Measurements from ENCODE around the gene MOB3A.
"Not testable (repeated sequence)": the region's sequence is repeated elsewhere in the genome, so short reads cannot be mapped to it uniquely, and the experiment has no call there.

MOB3A gene

DNA sequence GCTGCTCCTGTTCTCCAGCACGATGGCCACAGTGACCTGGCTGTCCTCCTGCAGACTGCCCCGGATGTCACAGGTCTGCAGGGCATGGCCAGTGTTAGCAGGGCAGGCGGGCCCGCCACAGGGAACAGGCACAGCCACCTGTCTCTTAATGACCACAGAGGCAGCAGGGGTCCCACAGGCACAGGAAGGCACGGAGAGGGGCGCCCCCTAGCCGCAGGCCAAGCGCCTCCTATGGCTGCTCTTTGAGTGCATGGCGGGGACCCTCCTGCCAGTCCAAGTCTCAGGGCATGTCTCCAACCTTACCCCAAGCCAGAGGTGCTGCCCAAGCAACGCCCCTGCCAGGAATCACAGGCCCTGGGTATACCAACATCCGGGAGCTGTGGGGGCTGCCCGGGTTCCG is 14.7 kb upstream of the MOB3A start:
- intact Hi-C loops (cut with DNase I) = no loop called here
- DNase-seq = peak in 1 of 10 donors; percentile 81

DNA sequence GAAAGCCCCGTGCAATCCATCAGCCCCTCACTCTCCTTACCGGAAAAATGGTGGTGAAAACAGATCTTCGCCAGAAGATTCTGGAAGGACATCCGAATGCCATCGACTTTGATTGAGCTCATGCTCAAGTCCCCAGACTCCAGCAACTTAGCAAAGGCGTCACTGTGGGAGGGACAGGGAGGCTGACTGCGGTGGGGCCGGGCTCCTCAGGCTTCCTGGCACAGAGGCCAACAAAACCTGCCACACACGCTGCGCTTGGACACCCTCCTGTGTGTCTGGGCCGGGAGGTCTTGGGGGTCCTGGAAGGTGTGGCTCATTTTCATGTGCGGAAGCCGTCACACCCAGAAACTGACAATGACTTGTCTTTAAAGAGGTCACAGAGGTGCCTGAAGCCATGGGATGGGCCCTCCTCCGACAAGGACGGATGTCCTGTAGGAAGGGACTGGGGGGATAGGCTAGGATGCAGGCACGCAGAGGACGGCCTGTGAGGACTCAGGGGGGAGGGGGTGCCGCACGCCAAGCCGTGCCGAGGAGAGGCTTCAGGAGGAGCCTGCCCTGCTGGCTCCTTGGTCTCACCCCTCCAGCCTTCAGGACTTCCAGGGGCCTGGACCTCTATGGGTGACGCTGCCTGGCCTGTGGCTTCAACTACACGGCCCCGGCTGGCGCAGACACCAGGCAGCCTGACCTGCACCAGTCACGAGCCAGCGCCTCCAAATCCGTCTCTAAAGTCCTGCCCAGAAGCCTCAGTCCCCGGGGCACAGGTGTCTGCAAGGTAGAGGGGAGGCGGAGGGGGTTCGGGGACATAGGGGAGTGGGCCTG is 13.1 kb upstream of the MOB3A start:
- intact Hi-C loops (cut with DNase I) = no loop called here
- peak in 1 of 10 donors; percentile 67 for DNase-seq

DNA sequence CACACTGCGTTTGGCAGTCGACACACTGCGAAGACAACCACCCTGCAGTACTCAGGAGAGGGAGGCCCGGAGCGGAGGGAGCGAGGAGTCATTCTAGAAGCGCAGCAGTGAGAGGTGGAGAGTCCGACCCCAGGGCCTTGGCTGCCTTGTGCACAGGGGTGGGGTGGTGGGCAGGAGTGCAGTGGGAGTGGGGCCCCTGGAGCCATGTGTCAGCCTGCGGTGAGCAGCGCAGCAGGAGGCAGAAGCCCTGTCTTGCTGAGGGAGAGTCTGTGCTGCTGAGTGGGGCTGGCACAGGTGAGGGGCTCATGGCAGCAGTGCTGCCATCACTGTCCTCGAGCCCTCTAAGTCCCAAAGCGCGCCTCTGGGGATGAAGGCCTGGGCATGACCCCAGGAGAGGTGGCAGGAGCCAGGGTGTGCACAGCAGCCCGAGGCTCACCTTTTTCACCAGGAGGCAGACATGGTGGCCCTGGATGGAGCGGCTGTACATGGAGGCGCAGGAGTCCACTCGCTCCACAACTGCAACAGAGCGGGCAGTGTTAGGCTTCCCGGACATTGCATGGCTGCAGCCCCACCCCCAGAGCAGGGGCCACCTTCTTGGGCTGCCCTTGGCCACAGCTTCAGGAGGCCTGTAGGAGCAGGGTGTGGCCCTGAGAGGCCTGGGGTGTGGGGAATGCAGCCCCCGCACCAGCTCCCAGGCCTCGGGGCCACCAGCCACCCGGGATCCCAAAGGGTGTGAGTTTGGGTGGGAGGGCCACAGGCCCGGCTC is 12.3 kb upstream of the MOB3A start:
- intact Hi-C loops (cut with DNase I) = no loop called here
- no peak for DNase-seq

DNA sequence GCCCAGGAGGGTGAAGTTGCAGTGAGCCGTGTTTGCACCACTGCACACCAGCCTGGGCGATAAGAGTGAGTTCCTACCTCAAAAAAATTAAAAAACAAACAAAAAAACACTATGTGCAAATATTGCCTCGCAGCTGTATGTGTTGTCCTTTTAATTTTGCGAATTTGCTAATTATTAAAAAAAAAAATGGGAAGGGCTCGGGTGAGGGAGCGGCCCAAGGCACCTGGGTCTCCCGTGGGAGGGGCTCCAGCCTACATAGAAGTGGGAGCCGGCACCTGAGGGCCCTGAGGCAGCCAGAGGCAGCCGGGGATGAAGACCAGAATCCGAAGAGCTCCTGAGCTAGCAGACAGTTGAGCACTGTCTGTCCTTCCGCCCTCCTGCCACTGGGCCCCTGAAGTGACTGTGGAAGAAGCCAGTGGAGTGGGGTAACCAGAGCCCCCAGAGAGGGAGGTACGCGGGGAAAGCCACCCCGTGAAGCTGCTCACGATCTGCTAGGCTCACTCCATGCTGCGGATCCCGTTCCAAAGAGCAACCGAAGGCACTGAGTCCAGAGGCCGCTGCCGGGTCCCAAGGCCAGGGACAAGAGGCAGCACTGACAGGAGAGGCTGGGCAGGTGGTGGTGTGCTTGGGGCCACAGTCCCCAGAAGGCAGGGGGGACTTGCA is 7.0 kb upstream of the MOB3A start:
- intact Hi-C loops (cut with DNase I) = no loop called here
- no peak for DNase-seq

DNA sequence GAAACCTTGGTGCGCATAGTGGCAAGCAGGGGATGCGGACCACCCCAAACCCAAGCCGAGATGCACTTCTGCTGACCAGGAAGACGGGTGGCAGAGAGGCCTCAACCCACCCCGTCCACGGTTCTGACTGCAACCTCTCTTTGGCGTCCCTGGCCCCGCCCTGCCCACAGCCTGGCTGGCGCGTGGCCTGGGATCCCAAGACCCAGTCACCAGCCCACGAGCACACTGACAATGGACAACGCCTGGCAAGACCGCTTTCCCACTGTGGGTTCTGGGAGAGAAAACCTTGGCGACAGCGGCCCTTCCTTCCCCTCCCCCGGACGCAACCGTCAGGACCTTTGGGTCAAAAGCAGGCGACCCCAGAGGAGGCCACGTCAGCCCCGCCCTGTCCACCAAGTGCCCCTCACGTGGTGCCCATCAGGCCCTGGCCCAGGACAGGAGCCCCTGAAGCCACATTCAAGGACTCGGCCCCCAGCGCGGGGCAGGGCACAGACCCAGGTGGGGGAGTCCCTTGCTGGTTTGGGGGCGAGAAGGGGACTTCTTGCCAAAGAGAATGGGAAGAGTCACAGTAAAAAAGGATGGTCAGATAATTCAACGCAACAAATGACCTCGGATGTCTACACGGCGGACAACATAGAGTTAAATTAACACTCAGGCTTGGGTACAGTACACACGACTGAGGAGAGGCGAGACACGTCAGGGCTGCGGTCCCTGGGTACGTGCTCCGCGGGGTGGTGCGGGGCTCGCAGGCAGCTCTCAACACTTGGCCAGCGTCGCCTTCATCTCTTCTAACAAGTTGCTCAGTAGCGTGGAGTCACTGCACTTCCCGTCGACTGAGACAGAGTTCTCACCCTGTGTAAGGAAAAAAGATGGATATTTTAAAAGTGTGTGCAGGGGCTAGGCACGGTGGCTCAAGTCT is 5.5 kb upstream of the MOB3A start:
- intact Hi-C loops (cut with DNase I) = no loop called here
- peak in 6 of 10 donors; percentile 46 to 94 (median 50) for DNase-seq

DNA sequence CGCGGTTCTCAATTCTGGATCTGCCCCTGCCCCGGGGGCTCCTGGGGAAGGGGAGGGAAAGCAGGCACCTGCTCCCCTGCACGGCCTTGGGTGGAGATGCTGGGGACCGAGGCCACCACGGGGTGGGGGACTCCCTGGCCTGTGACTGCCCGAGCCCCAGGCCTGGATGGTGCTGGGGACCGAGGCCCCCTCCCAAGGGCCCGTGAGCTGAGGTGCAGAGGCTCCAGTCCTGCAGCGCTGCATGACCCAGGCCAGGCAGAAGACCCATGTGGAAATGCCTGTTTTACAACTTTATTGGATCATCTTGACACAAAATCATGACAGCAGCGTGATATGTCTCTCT is 4.6 kb upstream of the MOB3A start:
- intact Hi-C loops (cut with DNase I) = no loop called here
- no peak for DNase-seq

DNA sequence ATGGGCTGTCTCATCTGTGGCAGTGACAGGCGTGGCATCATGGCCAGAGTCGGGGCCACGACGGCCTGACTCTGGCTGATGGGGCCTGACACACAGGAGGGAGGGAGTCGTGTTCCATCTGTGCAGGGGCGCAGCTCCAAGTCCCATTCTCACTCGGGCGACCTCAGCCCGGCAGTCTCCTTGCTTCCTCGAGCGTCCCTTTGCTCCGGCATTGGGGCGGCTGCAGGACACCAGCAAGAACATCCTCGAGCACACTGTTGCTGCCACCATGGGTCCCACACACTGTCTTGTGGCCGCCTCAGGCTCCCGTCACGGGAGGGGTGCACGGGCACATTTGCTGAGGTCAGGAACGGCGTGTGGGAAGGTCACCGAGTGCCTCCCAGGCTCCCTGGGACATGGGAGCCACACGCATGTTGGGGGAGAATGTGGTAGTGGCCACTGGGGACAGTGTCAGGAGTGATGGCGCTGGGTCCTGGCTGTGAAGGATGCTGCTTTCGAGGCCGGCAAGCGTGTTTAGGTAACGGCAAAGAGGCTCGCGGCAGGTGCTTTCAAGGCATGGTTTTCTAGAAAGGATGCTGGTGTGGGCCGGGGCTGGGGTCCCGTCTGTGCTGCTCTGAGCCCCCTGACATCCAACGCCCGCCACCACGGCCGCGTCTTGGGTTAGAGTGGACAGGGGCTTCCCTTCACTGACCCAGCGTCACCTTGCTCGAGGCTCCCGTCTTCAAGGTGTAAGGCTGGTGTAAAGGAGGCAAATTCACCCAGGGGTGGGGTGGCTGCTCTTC is 4.0 kb upstream of the MOB3A start:
- DNase-seq = no peak
- intact Hi-C loops (cut with DNase I) = loop anchor here (5.0 kb wide), 1 partner anchor 47 kb away; no protein-coding TSS in a partner anchor

DNA sequence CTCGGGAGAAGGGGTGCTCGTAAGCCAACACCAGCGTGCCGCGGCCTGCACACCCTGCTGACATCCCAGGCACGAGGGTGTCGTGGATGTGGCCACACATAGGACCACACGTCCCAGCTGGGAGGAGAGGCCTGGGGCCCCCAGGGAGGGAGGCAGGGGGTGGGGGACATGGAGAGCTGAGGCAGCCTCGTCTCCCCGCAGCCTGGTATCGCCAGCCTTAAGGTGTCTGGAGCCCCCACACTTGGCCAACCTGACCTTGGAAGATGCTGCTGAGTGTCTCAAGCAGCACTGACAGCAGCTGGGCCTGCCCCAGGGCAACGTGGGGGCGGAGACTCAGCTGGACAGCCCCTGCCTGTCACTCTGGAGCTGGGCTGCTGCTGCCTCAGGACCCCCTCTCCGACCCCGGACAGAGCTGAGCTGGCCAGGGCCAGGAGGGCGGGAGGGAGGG is 3.0 kb upstream of the MOB3A start:
- intact Hi-C loops (cut with DNase I) = loop anchor here (5.0 kb wide), 1 partner anchor 48 kb away; no protein-coding TSS in a partner anchor

DNA sequence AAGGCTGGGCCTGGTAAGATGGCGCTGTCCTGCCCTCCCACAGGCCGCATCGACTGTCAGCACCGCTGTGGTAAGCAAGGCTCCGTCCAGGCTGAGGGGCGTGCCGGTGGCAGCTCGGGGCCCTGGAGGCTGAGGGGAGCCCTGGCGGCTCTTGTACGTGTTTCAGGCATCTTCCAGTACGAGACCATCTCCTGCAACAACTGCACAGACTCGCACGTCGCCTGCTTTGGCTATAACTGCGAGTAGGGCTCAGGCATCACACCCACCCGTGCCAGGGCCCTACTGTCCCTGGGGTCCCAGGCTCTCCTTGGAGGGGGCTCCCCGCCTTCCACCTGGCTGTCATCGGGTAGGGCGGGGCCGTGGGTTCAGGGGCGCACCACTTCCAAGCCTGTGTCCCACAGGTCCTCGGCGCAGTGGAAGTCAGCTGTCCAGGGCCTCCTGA is 1.8 kb upstream of the MOB3A start:
- no peak for DNase-seq
- intact Hi-C loops (cut with DNase I) = loop anchor here (5.0 kb wide), 1 partner anchor 49 kb away; no protein-coding TSS in a partner anchor

More for the DNA sequence above, 3.0 kb upstream of the MOB3A start:
- DNase-seq = peak in 1 of 10 donors; percentile 81

DNA sequence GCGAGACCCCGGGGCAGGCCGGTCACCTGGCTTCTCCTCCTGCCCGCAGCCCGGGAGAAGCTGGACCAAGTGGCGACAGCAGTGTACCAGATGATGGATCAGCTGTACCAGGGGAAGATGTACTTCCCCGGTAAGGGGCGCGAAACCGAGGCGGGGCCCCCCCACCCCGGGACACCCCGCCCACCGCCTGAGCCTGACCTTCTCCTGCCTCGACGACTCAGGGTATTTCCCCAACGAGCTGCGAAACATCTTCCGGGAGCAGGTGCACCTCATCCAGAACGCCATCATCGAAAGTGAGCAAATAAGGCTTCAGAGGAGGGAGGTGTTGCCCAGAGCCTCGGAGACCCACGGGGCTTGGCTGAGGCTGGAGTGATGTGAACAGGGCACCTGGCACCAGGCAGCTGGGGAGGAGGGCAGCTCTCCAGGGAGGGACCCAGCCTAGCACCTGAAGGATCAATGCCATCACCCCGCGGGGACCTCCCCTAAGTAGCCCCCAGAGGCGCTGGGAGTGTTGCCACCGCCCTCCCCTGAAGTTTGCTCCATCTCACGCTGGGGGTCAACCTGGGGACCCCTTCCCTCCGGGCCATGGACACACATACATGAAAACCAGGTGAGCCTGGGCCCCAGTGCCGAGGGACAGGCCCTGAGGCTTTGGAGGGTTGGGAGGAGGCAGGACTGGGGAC is 1.2 kb upstream of the MOB3A start:
- no peak for DNase-seq

DNA sequence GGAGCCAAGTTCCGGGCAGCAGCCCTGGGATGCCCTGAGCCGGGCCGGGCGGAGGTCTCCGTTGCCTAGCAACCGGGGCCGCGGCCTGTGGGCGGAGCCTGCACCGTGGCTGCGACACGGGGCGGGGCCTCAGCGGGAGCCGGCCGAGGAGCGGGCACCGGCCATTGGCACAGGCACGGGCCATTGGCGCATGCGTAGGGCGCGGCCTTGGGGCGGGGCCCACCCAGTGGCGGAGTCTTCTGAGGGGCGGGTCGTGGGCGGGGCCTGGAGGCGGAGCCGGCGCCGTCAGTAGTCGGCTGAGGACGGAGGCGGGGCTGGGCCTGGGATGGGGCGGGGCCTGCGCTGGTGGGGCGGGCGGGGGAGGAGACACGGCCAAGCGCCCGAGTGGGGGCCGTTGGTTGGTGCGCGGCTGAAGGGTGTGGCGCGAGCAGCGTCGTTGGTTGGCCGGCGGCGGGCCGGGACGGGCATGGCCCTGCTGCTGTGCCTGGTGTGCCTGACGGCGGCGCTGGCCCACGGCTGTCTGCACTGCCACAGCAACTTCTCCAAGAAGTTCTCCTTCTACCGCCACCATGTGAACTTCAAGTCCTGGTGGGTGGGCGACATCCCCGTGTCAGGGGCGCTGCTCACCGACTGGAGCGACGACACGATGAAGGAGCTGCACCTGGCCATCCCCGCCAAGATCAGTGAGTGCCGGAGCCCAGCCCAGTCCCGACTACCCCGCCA is 515 bp upstream of the MOB3A start, which contains the start of gene IZUMO4:
Gene IZUMO4, plus strand, starts transcription at position 436 of the 723 bp plus-strand sequence. Its CDS starts 31 bp downstream, at position 467.
- intact Hi-C loops (cut with DNase I) = loop anchor here (5.0 kb wide), 1 partner anchor 51 kb away; no protein-coding TSS in a partner anchor
- DNase-seq = peak; percentile 98 to 100 (median 100)

More for the DNA sequence above, 1.2 kb upstream of the MOB3A start:
- intact Hi-C loops (cut with DNase I) = loop anchor here (5.0 kb wide), 1 partner anchor 50 kb away; no protein-coding TSS in a partner anchor

DNA sequence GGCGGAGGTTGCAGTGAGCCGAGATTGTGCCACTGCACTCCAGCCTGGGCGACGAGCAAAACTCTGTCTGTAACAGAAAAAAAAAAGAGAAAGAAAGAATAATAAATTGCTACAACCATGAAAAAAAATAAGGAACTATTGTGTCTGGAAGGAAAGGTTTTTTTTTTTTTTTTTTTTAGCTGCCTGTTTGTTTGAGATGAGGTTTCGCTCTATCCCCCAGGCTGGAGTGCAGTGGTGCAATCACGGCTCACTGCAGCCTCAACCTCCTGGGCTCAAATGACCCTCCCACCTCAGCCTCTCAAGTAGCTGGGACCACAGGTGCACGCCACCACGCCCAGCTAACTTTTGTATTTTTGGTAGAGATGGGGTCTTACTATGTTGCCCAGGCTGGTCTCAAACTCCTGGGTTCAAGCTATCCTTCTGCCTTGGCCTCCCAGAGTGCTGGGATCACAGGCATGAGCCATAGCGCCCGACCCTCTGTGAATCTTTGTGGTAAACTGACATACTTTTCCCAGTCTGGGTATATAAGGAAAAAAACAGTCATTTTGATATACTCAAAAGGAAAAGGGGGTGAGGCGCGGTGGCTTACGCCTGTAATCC is 4.1 kb downstream of the MOB3A start:
- intact Hi-C loops (cut with DNase I); DNase-seq: not testable (repeated sequence)

DNA sequence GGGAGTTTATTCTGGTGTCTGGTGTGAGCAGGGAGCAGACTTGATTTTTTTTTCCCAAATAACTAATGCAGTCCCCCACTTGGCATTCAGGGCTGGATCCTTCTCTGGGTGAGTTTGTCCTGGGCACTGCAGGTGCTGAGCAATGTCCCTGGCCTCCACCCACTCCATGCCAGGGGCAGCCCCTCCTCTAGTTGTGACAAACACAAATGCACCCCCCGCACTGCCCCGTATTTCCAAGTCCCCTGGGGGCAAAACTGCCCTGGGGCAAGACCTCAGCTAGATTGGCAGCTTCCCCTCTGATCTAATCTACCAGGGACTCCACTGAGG is 6.4 kb downstream of the MOB3A start:
- intact Hi-C loops (cut with DNase I) = no loop called here
- DNase-seq = no peak

DNA sequence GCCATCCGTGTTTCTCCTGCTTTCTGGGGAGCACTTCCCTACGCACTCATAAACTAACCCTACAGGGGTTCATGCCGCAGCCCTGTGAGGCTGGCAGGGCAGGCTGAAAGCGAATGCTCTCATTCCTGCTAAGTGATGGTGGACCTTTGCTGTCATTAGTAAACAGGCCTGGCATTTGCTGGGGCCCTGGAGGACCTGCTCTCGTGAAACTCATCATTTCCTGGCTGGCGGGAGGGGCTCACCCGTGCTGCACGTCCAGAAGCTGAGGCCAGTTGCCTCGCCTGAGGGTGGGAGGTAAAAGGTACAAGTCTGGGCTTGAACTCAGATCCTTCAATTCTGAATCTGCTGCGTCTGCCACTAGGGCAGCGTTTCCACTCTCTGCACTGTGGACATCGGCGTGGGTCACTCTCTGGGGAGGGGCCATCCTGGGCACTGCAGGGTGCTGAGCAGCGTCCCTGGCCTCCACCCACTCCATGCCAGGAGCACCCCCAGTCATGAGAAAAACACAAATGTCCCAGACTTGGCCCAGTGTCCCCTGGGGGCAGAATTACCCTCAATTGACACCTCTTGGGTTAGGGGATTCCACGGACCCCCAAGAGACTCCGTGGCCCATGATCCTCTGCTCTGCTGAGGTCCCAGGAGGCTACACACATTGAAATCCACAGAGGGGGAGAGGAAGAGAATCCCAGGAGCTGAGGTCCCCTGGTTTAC is 7.0 kb downstream of the MOB3A start:
- DNase-seq = no peak

DNA sequence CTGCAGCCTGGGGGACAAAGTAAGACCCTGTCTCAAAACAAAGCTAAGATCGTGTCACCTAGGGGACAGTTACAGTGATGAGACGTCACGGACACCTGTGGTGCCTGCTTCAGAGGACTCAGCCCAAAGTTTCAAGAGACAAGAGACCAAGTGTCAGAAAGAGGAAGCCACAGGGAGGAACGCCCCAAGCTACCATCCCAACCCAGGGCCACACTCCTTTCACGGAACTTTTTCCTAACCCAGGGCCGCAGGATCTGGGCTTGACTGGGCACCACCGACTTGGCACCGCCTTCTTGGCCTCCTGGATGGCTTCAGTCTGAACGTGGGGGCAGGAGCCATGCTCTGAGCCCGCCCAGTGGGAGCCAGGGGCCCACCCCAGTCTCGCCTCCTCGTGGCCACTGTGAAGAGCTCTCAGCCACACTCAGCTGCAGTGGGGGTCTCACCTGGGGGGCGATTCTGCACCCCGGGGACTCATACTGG is 8.5 kb downstream of the MOB3A start:
- intact Hi-C loops (cut with DNase I) = no loop called here
- peak in 1 of 10 donors; percentile 62 for DNase-seq

More for the DNA sequence above, 7.0 kb downstream of the MOB3A start:
- intact Hi-C loops (cut with DNase I) = no loop called here
